Germinal center (tissue), 1 donor: ENCODE results near the gene DEFB129.
"Not testable (repeated sequence)": the region's sequence is repeated elsewhere in the genome, so short reads cannot be mapped to it uniquely, and the experiment has no call there.

Experiments
- DNase-seq: peaks from one replicate; pipeline ENCODE4 v3.0.0; 2012; ENCODE audit warnings: mixed read lengths, low spot score

The DEFB129 gene

GRCh38 chr20:253447-253846, 26.4 kb downstream of the DEFB129 start:
- DNase-seq = not testable (repeated sequence)

DNA sequence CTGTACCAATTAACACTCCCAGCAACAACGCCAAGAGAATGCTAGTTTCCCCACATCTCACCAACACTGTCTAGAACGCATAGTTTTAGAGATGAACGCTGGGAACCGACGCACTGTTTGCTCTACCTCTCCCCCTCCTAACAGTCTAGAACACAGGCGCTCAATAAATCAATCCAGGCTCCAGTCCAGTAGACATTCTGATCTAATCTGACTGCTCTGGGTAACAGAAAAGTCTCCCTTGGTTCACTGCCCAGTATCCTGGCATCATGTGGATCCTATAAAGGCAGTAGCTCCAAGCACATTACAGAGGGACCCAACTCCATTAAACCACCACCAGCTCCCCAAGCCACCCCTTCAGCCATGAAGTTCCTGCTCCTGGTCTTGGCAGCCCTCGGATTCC, 30.4 kb downstream of the DEFB129 start, which contains the start of gene DEFB132:
TSS of gene DEFB132 (plus strand) at position 306 of the 400 bp plus-strand sequence. CDS start at position 361, 55 bp downstream.
- no peak for DNase-seq

DNA sequence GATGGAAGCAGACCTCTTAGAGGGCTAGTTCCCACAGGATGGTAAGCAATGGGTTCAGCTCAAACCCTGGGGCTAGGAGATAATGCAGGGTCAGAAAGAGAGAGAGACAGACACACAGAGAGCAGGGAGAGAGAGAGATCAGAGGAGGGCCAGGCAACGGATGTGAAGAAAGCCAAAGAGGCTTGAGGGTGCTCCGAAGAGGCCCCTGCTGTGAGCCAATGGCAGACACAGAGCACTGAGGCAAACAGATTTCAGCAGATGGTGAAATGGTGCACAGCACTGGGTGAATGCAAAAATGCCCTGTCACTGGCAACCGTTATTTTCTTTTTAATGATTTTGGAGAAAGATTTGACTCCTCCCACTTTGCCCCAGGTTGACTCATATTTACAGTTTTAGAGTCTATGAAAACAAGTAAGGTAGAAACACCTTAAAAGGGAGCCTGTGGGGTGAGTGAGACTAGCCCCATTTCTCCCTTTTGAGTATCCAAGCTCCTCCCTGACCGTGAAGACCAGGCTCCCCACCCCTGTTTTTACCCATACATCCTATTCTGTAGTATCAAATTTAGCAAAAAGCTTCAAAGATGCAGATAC, 31.3 kb downstream of the DEFB129 start:
- DNase-seq = no peak

DNA sequence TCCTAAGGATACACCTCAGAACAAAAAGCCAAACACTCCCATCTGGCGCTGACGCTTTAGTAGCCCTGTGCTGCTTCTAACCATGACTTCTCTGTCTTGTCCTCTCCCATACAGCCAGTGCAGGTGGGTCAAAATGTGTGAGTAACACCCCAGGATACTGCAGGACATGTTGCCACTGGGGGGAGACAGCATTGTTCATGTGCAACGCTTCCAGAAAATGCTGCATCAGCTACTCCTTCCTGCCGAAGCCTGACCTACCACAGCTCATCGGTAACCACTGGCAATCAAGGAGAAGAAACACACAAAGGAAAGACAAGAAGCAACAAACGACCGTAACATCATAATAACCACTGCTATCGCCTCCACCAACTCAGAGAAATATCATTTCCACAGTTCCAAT, 31.9 kb downstream of the DEFB129 start:
- no peak for DNase-seq

DNA sequence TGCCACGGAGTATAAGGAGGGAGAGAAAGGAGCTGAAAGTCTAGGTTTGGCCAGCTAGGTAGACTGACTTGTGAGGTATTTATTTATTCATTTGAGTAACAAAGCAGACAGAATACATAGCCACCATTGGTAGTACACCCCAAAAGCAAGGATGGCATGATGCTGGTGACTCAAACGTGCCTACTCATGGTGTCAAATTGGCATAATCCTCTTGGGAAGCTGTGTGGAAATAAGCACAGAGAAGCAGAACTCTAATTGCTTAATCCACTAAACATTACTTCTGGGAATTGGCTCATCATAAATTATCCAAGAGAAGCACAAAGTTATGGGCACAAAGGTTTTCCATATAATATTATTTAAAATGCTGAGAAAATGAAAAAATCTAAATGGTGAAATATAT, 32.9 kb downstream of the DEFB129 start:
- no peak for DNase-seq

- no peak for DNase-seq
Measured at GRCh38 chr20:263701-264100, 36.6 kb downstream of the DEFB129 start.

- DNase-seq = peak; percentile 87
Measured at GRCh38 chr20:266596-267562, 39.8 kb downstream of the DEFB129 start.

GRCh38 chr20:270517-270916, 43.5 kb downstream of the DEFB129 start:
- DNase-seq = no peak

DNA sequence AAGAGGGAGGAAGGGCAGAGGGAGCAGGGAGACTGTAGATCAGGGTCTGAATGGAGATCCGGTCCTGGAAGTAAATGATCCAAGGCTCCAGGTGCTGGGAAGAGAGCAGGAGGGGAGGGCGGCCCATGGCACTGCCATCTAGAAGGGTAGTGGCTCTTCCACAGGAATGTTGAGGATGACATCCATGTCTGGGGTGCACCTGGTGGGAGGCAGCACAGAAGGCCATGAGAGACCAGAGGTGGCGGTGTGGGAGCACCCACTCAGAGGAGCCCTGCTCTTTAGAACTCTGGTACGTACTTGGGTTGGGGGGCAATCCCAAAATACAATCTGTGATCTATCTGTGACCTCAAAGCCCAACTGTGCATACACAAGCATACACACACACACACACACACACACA, 44.0 kb downstream of the DEFB129 start:
- no peak for DNase-seq

GRCh38 chr20:271528-271927, 44.5 kb downstream of the DEFB129 start:
- no peak for DNase-seq

- no peak for DNase-seq
Measured at GRCh38 chr20:272718-273117, 45.7 kb downstream of the DEFB129 start.

DNA sequence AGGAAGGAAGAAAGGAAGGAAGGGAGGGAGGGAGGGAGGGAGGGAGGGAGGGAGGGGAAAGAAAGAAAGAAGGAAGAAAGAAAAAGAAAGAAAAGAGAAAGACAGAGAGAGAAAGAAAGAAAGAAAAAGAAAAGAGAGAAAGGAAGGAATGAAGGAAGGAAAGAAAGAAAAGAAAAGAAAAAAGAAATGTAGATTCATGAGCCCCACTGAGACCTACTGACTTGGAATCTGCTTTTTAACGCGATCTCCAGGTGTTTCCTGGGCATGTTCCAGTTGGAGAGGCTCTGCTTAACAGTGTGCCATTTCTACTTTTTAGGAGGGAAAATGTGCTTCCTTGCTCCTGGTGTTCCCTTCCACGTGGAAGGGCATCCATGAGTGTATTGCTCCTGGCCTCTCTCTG, 46.8 kb downstream of the DEFB129 start:
- no peak for DNase-seq

GRCh38 chr20:275791-276190, 48.7 kb downstream of the DEFB129 start:
- DNase-seq = no peak

DNA sequence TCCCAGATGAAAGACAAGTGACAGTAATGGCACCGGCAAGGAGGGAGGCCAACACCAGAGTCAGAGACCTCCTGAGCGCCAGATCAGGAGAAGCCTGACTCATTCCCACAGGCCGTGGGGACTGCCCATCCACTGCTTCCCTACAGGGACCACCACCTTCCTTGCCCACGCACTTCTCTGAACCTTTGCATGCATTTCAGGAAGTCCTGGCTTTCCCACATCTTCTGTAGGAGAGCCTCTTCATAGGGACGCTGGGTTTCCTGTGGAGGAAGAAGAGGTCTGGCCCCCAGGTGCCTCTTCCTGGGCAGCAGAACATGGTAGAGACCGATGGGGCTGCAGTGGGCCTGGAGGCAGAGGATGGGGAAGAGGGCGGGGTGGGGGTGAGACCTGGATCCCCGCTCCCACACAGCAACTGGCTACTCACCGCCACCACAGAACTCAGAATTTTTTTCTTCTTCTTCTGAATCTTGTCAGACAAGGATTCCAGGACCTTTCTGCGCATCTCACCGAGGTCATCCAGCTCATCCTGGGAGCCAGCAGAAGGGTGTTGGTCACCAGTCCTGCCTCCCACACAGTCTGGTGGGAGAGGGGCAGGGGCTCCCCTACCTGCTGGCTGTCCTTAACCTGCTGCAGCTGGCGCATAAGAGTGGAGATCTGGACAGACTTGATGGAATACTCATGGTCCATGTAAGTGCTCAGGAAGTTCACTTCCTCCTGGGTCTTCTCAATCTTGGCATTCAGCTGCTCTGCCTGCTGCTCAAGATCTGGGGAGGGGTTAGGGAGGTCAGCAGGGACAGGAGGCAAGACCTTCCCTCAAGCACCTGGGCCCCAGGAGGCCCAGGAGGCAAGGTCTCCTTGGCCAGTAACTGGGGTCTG, 49.8 kb downstream of the DEFB129 start:
- DNase-seq = no peak

DNA sequence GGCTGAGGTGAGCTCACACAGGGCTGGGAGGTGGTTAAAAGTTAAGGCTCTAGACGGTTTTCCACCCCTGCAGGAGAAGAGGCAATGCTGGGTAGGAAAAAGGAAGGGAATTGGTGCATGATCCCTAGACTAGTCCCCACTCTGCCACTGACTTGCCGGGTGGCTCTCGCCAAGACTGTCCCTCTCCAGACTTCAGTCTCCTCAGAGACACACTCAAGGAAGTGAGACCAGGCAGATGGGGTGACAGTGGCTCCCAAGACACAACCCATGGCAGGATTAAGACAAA, 50.4 kb downstream of the DEFB129 start:
- DNase-seq = no peak

DNA sequence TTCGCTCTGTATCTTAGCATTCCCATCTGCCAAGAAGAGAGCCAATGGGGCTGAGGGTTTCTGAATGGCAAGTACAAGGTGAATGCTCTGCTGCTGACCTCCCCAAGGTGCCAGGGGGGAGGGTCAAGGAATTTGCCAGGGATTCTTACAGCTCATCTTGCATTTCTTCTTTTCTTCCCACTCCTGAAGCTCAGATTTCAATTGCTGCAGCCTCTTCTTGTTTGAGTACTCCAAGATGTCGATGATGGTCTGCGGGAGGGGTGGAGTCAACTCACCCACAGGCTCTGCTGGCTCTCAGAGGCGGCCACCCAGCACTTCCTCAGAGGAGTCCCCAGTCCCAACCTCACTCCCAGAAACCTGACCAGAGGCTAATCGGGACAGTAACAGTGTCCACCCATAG, 51.1 kb downstream of the DEFB129 start:
- DNase-seq = no peak

DNA sequence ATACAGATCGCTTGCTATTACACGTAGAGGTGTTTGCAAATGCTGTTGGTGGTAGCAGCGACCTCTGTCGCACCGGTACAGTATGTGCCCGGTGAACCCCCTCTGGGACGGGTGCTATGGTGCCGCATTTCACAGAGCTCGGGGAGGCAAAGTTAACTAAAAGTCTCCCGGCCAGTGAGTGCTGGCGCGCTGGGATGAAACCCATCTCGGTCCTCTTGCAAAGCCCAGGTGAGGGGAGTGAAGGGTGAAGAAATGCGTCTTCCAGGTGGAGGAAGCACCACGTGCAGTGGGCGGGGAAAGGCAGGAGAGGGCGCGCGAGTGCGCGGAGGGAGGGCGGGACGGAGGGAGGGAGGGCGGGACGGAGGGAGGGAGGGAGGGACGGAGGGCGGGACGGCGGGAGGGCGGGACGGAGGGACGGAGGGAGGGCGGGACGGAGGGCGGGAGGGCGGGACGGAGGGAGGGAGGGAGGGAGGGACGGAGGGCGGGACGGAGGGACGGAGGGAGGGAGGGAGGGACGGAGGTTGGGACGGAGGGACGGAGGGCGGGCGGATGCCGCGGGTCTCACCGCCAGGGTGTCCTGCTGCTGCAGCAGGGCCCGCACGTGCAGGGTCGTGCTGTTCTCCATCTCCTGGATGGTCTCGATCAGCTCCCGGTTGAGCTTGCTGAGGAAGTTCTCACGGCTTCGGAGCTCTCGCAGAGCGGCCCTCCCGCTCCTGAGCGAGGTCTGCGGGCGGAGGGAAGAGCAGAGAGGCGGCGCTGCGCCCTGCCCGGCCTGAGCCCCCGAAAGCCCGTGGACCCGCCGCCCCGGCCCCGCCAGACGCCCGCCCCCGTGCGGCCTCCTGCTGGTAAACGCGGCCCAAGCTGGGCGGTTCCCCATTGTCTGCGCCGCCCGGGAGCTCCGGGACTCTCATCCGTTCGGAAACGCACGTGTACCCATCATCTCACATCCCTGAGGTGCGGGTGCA, 51.8 kb downstream of the DEFB129 start:
- DNase-seq = no peak
